ENCODE data around the gene KCNMB3.

DNA sequence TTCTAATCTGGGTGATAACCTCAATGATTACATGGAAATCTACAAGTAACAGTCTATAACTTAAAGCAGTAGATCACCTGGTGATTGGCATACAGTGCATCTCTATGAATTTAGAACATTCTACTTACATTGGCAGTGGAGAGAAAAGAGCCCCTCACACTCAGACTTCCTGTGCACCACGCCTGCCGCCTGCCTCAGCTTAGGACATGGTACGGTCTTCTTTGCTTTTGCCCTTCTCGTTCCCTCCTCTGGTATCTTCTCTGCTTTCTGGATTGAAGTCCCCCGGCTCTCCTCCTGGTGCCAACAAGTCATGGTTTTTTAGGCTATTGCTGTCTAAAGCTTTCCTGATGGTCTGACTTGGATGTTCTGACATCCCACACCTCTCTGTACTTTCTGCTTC, 7.9 kb upstream of the KCNMB3 start:
- TF ChIP-seq, protein P1, sequence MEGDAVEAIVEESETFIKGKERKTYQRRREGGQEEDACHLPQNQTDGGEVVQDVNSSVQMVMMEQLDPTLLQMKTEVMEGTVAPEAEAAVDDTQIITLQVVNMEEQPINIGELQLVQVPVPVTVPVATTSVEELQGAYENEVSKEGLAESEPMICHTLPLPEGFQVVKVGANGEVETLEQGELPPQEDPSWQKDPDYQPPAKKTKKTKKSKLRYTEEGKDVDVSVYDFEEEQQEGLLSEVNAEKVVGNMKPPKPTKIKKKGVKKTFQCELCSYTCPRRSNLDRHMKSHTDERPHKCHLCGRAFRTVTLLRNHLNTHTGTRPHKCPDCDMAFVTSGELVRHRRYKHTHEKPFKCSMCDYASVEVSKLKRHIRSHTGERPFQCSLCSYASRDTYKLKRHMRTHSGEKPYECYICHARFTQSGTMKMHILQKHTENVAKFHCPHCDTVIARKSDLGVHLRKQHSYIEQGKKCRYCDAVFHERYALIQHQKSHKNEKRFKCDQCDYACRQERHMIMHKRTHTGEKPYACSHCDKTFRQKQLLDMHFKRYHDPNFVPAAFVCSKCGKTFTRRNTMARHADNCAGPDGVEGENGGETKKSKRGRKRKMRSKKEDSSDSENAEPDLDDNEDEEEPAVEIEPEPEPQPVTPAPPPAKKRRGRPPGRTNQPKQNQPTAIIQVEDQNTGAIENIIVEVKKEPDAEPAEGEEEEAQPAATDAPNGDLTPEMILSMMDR (IDR thresholded peaks at IDR 0.05; ENCODE audit: poor library complexity), result no peak
- no peak for TF ChIP-seq EZH2 (IDR thresholded peaks at IDR 0.05; ENCODE audit: borderline replicate concordance)

Measured in hepatocyte (in vitro differentiated cells).